ENCODE results near the gene MECR. TPM values are rescaled to one million over a fixed set of nuclear protein-coding genes. Genes with fewer than 3 reads are reported as not detected.
A peak's percentile ranks its signal among the peaks of the same experiment; 100 is the strongest.

MECR gene
- total and polyA plus RNA-seq, 11 donors, result 19.6 to 37.4 (median 33.1) TPM

DNA sequence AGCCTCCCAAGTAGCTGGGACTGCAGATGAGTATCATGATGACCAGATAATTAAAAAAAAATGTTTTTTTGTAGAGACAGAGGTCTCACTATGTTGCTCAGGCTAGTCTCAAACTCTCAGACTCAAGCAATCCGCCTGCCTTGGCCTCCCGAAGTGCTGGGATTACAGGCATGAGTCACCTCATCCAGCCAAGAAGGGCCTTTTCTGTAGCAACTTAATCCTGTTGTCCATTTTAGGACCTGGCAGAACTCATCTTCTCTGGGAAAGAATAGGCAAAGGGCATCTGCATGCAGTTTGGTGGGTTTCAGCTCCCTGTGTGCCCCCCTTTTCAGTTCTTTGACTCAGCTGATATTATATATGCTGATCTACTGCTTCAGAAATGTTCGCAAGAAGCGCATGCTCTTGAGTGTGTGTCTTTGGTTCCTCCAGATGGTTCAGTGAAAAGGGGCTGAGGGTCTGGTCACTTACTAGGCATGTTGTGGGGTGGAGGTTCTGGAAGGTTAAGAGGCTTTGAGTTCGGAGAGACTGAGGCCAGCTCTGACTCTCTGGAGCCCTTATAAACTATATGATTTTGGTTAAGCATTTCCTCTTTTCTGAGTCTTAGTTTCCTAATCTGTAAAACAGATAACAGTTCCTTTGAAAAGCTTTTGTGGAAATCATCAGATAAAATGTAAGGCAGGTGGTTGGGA lies 29.7 kb downstream of the MECR start:
- H3K9me3 ChIP-seq, result no peaks in the 10 kb centered on the region
- WGBS, 4 donors, result 96 to 98% (median 97%) methylated on average over 5 of the region's 5 CpGs
- peaks cover 0 to 86% (median 57%) of the 10 kb centered on the region in 9 donors for H3K36me3 ChIP-seq
- H3K4me3 ChIP-seq, result no peak overlapping the region
- ATAC-seq (no peak), DNase-seq (no peak)
- H3K27ac ChIP-seq, result no peak overlapping the region
- H3K4me1 ChIP-seq, result peaks cover 0 to 17% (median 9%) of the 10 kb centered on the region in 12 donors
- intact Hi-C loops (cut with DNase I), result loop anchor here (2.0 to 10.0 kb wide), 10 partner anchors 79 to 424 kb away; partner anchors contain the start of gene TMEM200B (in 1 of the 10)
- TF ChIP-seq, protein P1, sequence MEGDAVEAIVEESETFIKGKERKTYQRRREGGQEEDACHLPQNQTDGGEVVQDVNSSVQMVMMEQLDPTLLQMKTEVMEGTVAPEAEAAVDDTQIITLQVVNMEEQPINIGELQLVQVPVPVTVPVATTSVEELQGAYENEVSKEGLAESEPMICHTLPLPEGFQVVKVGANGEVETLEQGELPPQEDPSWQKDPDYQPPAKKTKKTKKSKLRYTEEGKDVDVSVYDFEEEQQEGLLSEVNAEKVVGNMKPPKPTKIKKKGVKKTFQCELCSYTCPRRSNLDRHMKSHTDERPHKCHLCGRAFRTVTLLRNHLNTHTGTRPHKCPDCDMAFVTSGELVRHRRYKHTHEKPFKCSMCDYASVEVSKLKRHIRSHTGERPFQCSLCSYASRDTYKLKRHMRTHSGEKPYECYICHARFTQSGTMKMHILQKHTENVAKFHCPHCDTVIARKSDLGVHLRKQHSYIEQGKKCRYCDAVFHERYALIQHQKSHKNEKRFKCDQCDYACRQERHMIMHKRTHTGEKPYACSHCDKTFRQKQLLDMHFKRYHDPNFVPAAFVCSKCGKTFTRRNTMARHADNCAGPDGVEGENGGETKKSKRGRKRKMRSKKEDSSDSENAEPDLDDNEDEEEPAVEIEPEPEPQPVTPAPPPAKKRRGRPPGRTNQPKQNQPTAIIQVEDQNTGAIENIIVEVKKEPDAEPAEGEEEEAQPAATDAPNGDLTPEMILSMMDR (IDR thresholded peaks at IDR 0.05), result no peak
- no peak for TF ChIP-seq POLR2A (IDR thresholded peaks at IDR 0.05)
- H3K27me3 ChIP-seq, result no peaks in the 10 kb centered on the region

- 91 to 100% (median 93%) methylated on average over 11 to 12 of the region's 12 CpGs for WGBS, 4 donors
- intact Hi-C loops (cut with DNase I), result no loop called here
Observed at GRCh38 chr1:29197993-29198392, 32.7 kb downstream of the MECR start.

GRCh38 chr1:29197590-29197924 lies 33.2 kb downstream of the MECR start:
- Histone ChIP-seq H3K9me3 (no peaks in the 10 kb centered on the region), H3K27ac (peak overlapping the region in 1 of 12 donors; percentile 15), H3K4me1 (peaks cover 0 to 11% (median 7%) of the 10 kb centered on the region in 12 donors), H3K27me3 (no peaks in the 10 kb centered on the region), H3K36me3 (peaks cover 0 to 76% (median 60%) of the 10 kb centered on the region in 9 donors), H3K4me3 (no peak overlapping the region)
- no peak for TF ChIP-seq POLR2A (IDR thresholded peaks at IDR 0.05)
- TF ChIP-seq, protein P1 (IDR thresholded peaks at IDR 0.05), result peak in 8 of 12 donors; percentile 18 to 40 (median 22)
- 80 to 86% (median 81%) methylated on average over 2 of the region's 2 CpGs for WGBS, 4 donors
- no peak for DNase-seq
- ATAC-seq, result peak; percentile 32 to 71 (median 62)
- intact Hi-C loops (cut with DNase I), result no loop called here

More at GRCh38 chr1:29197993-29198392, 32.7 kb downstream of the MECR start:
- ATAC-seq, result no peak
- Histone ChIP-seq H3K9me3 (no peaks in the 10 kb centered on the region), H3K27me3 (no peaks in the 10 kb centered on the region), H3K4me1 (peaks cover 0 to 15% (median 9%) of the 10 kb centered on the region in 12 donors), H3K4me3 (no peak overlapping the region), H3K27ac (no peak overlapping the region), H3K36me3 (peaks cover 0 to 77% (median 57%) of the 10 kb centered on the region in 9 donors)
- TF ChIP-seq, protein P1 (IDR thresholded peaks at IDR 0.05), result no peak
- TF ChIP-seq POLR2A (IDR thresholded peaks at IDR 0.05), result no peak
- no peak for DNase-seq

GRCh38 chr1:29196863-29197589 lies 33.7 kb downstream of the MECR start:
- WGBS, 4 donors, result 79 to 80% (median 80%) methylated on average over 7 of the region's 7 CpGs
- H3K27ac ChIP-seq, result peak overlapping the region in 1 of 12 donors; percentile 15
- TF ChIP-seq, protein P1 (IDR thresholded peaks at IDR 0.05), result no peak
- no peak for TF ChIP-seq POLR2A (IDR thresholded peaks at IDR 0.05)
- ATAC-seq (no peak), DNase-seq (no peak)
- intact Hi-C loops (cut with DNase I), result no loop called here
- H3K4me1 ChIP-seq, result peaks cover 0 to 5% (median 2%) of the 10 kb centered on the region in 12 donors
- no peaks in the 10 kb centered on the region for H3K9me3 ChIP-seq
- peaks cover 0 to 76% (median 61%) of the 10 kb centered on the region in 9 donors for H3K36me3 ChIP-seq
- H3K27me3 ChIP-seq, result no peaks in the 10 kb centered on the region
- no peak overlapping the region for H3K4me3 ChIP-seq
